ENCODE results near the gene HSD17B12. TPM values are rescaled to one million over a fixed set of nuclear protein-coding genes. Genes with fewer than 3 reads are reported as not detected.
"Not testable (repeated sequence)": the region's sequence is repeated elsewhere in the genome, so short reads cannot be mapped to it uniquely, and the experiment has no call there.

The HSD17B12 gene
- total and polyA plus RNA-seq, 11 donors, result 40.5 to 114 (median 70.0) TPM

DNA sequence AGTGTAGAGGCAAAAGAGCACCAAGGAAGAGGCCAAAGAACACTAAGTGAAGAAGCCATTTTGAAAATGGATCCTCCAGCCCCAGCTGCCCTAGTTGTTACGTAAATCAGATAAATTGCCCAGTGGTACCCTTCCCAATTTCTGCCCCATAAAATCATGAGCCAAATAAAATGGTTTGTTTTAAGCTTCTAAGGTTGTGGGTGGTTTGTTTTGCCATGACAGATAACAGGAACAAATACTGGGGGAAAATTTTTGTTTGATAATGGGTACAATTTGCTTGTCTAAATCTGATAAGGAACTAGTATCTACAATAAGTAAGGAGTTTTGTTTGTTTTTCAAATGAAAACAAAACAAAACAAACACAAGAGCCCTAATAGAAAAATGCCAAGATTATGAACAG is 30.6 kb upstream of the HSD17B12 start:
- H3K4me1 ChIP-seq, result peaks cover 0 to 12% (median 6%) of the 10 kb centered on the region in 12 donors
- H3K4me3 ChIP-seq, result no peak overlapping the region
- ATAC-seq (no peak), DNase-seq (no peak)
- WGBS, 4 donors, result 90 to 100% (median 97%) methylated on average over 1 of the region's 1 CpG
- no peaks in the 10 kb centered on the region for H3K27me3 ChIP-seq
- intact Hi-C loops (cut with DNase I), result loop anchor here in 2 of 10 donors (10.0 kb wide), 2 partner anchors 155 to 205 kb away; no protein-coding TSS in a partner anchor
- no peaks in the 10 kb centered on the region for H3K9me3 ChIP-seq
- peaks cover 0 to 6% (median 3%) of the 10 kb centered on the region in 9 donors for H3K36me3 ChIP-seq
- TF ChIP-seq, protein P1, sequence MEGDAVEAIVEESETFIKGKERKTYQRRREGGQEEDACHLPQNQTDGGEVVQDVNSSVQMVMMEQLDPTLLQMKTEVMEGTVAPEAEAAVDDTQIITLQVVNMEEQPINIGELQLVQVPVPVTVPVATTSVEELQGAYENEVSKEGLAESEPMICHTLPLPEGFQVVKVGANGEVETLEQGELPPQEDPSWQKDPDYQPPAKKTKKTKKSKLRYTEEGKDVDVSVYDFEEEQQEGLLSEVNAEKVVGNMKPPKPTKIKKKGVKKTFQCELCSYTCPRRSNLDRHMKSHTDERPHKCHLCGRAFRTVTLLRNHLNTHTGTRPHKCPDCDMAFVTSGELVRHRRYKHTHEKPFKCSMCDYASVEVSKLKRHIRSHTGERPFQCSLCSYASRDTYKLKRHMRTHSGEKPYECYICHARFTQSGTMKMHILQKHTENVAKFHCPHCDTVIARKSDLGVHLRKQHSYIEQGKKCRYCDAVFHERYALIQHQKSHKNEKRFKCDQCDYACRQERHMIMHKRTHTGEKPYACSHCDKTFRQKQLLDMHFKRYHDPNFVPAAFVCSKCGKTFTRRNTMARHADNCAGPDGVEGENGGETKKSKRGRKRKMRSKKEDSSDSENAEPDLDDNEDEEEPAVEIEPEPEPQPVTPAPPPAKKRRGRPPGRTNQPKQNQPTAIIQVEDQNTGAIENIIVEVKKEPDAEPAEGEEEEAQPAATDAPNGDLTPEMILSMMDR (IDR thresholded peaks at IDR 0.05), result no peak
- TF ChIP-seq POLR2A (IDR thresholded peaks at IDR 0.05), result no peak
- H3K27ac ChIP-seq, result no peak overlapping the region

DNA sequence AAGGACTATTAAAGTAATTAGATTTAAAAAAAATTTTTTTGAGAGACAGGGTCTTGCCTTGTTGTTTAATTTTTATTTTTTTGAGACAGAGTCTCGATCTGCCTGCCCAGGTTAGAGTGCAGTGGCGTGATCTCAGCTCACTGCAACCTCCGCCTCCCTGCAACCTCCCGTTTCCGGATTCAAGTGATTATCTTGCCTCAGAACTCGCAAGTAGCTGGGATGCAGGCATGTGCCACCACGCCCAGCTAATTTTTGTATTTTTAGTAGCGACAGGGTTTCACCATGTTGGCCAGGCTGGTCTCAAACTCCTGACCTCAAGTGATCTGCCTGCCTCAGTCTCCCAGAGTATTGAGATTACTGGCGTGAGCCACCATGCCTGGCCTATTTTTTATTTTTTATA is 17.5 kb upstream of the HSD17B12 start:
- intact Hi-C loops (cut with DNase I), result not testable (repeated sequence)
- WGBS, 4 donors, result 73 to 80% (median 77%) methylated on average over 9 of the region's 9 CpGs

DNA sequence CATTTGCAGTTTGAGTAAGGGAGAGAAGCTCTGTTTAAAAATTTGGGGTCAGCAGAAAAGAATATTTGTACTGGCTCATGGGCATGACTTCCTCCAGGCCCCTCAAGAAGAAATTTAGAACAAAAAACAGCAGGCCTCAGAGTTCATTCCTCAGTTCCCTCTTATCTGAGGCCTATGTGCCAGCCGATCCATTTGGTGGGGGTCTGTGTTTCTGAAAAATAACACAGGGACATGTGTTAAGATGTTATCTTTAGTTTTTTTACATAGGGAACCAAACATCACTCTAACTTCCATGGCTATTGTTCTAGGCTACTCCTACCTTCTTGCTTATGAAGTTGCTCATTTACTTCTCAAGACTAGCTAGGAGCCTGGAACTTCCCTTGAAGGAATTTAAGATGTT is 16.2 kb upstream of the HSD17B12 start:
- H3K9me3 ChIP-seq, result no peaks in the 10 kb centered on the region
- ATAC-seq (no peak), DNase-seq (no peak)
- WGBS, 4 donors, result 32 to 58% (median 47%) methylated on average over 1 of the region's 1 CpG
- no peak overlapping the region for H3K27ac ChIP-seq
- intact Hi-C loops (cut with DNase I), result no loop called here
- no peak for TF ChIP-seq POLR2A (IDR thresholded peaks at IDR 0.05)
- TF ChIP-seq, protein P1 (IDR thresholded peaks at IDR 0.05), result no peak
- H3K36me3 ChIP-seq, result no peaks in the 10 kb centered on the region
- no peak overlapping the region for H3K4me3 ChIP-seq
- no peaks in the 10 kb centered on the region for H3K27me3 ChIP-seq
- H3K4me1 ChIP-seq, result no peaks in the 10 kb centered on the region

More for the DNA sequence above, 17.5 kb upstream of the HSD17B12 start:
- not testable (repeated sequence) for H3K4me3 ChIP-seq, H3K4me1 ChIP-seq, ATAC-seq, H3K27ac ChIP-seq, DNase-seq, H3K9me3 ChIP-seq, H3K27me3 ChIP-seq, H3K36me3 ChIP-seq

DNA sequence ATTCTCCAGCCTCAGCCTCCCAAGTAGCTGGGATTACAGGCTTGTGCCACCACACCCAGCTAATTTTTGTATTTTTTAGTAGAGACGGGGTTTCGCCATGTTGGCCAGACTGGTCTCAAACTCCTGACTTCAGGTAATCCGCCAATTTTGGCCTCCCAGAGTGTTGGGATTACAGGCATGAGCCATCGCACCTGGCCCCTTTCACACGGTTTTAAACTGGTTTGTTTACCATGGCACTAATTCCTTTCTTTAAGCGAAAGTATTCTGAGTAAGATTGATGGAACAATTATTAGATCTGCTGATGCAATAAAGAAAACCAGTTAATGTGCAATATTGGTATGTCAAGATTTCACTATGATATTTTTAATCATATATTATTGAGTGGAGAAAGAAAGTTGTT is 9.3 kb upstream of the HSD17B12 start:
- ATAC-seq, H3K4me1 ChIP-seq: not testable (repeated sequence)
- WGBS, 4 donors, result 84 to 92% (median 91%) methylated on average over 6 of the region's 6 CpGs

DNA sequence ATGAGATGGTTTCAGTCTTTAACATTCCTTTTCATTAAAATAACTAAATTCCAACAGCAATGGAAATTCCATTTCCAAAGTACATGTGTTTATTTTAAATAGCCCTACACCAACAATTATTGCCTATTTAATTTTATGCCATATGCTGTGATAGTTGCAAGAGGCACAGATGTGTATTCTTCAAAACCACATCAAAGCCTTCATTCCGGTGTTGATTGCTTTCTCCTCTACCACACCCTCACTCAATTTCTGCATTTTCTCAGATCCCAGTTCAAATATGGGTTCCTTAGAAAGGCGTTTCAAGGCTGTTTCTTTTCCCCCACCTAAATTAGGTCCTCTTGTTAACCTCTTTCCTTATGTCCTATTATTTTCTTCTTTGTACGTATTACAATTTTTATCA is 6.0 kb upstream of the HSD17B12 start:
- no peak for DNase-seq
- intact Hi-C loops (cut with DNase I), result no loop called here
- no peak overlapping the region for H3K4me3 ChIP-seq
- no peak overlapping the region for H3K27ac ChIP-seq
- H3K9me3 ChIP-seq, result no peaks in the 10 kb centered on the region
- no peaks in the 10 kb centered on the region for H3K36me3 ChIP-seq
- 51 to 82% (median 71%) methylated on average over 3 of the region's 3 CpGs for WGBS, 4 donors
- peaks cover 0 to under 1% (median 0%) of the 10 kb centered on the region in 12 donors for H3K4me1 ChIP-seq
- H3K27me3 ChIP-seq, result no peaks in the 10 kb centered on the region
- no peak for ATAC-seq
- TF ChIP-seq, protein P1 (IDR thresholded peaks at IDR 0.05), result no peak
- no peak for TF ChIP-seq POLR2A (IDR thresholded peaks at IDR 0.05)

More for the DNA sequence above, 9.3 kb upstream of the HSD17B12 start:
- H3K27ac ChIP-seq; intact Hi-C loops (cut with DNase I); H3K27me3 ChIP-seq; DNase-seq; H3K4me3 ChIP-seq; H3K36me3 ChIP-seq; H3K9me3 ChIP-seq: not testable (repeated sequence)
